Neural crest cell (in vitro differentiated cells): ENCODE measurements around the gene C22orf39. TPM values are rescaled to one million over a fixed set of nuclear protein-coding genes. Genes with fewer than 3 reads are reported as not detected.

Experiments
- DNase-seq: peaks from one replicate; pipeline ENCODE4 v3.0.0; 2021; ENCODE audit warnings: low read depth, mixed read lengths, low spot score
- H3K27ac Mint-ChIP-seq: one replicate; pipeline ENCODE4 v1.8.0; 2021; ENCODE audit warnings: mild to moderate bottlenecking, mixed read lengths; ENCODE audit not compliant: unreplicated experiment
- H3K27me3 Mint-ChIP-seq: 2 replicates; pipeline ENCODE4 v1.8.0; 2021; ENCODE audit warnings: low read depth, mild to moderate bottlenecking, mixed read lengths
- H3K36me3 Mint-ChIP-seq: 2 replicates; pipeline ENCODE4 v1.8.0; 2021; ENCODE audit warnings: low read depth, mild to moderate bottlenecking, mixed read lengths
- H3K4me1 Mint-ChIP-seq: 2 replicates; pipeline ENCODE4 v1.8.0; 2021; ENCODE audit warnings: mixed read lengths
- H3K4me3 Mint-ChIP-seq: one replicate; pipeline ENCODE4 v1.8.0; 2021; ENCODE audit warnings: mild to moderate bottlenecking, mixed read lengths
- H3K9me3 Mint-ChIP-seq: 2 replicates; pipeline ENCODE4 v1.8.0; 2021; ENCODE audit warnings: mixed read lengths
- CTCF ChIP-seq: fragments of 200-600 bp; sonication (generic); conservative IDR thresholded peaks from 2 replicates; pipeline ENCODE4 v1.5.0; 2021; ENCODE audit warnings: antibody characterized with exemption, mild to moderate bottlenecking
- long read RNA-seq: library from polyadenylated mRNA; unstranded; transcript quantifications from one replicate; pipeline ENCODE4 v2.0.0, GENCODE V29; 2020
- total RNA-seq: library from RNA; stranded (reverse); gene quantifications from 2 replicates; pipeline ENCODE4 v1.2.1, GENCODE V29; 2021

Gene C22orf39, protein sequence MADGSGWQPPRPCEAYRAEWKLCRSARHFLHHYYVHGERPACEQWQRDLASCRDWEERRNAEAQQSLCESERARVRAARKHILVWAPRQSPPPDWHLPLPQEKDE
- total RNA-seq = 38.0 and 38.4 TPM in 2 replicates
- long read RNA-seq, transcript C22orf39-202 (3 exons, 3,350 nt) = major isoform, 17 of 26 reads
- long read RNA-seq, partial matches to known transcripts = 0 of 26 reads
- long read RNA-seq, other reads (novel, unspliced or antisense) = 8 of 26 reads

GRCh38 chr22:19447330-19448075 lies at the start of gene C22orf39:
TSS of gene C22orf39 (minus strand) at chr22:19447711. CDS start at chr22:19447688, 23 bp downstream.
- Mint-ChIP-seq H3K27me3 (no peaks in the 10 kb centered on the region), H3K4me3 (peak within 1 kb of the TSS; percentile 93), H3K9me3 (no peaks in the 10 kb centered on the region), H3K4me1 (peaks cover 37% of the 10 kb centered on the region), H3K27ac (peak within 1 kb of the TSS; percentile 96), H3K36me3 (peaks cover 9% of the 10 kb centered on the region)
- TF ChIP-seq CTCF = no peak
- DNase-seq = peak; percentile 81

DNA sequence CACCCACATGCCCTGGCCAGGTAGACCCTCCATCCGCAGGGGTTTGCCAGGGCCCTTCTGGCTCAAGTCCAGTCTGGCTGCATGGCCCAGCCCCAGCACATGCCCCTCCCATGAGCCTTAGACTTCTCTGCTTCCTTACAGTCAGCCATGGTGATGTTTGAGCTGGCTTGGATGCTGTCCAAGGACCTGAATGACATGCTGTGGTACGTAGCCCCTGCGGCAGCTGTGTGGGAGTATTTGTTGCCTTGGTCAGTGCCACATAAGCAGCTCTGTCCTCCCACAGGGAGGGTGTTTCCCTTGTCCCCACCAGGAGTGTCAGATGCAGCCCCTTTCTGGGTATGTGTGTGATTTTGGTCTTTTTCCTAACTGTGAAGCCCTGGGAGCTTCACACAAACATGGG lies 49.7 kb upstream of the C22orf39 start:
- no peak overlapping the region for H3K4me3 Mint-ChIP-seq

GRCh38 chr22:19496324-19496630 lies 48.8 kb upstream of the C22orf39 start:
- Mint-ChIP-seq H3K27me3 (no peaks in the 10 kb centered on the region), H3K27ac (no peak overlapping the region), H3K9me3 (no peaks in the 10 kb centered on the region), H3K4me1 (no peaks in the 10 kb centered on the region), H3K4me3 (no peak overlapping the region), H3K36me3 (peaks cover 4% of the 10 kb centered on the region)
- no peak for DNase-seq
- TF ChIP-seq CTCF = no peak

More for the DNA sequence above, 49.7 kb upstream of the C22orf39 start:
- no peaks in the 10 kb centered on the region for H3K4me1 Mint-ChIP-seq
- no peak overlapping the region for H3K27ac Mint-ChIP-seq
- no peaks in the 10 kb centered on the region for H3K9me3 Mint-ChIP-seq
- no peak for DNase-seq
- TF ChIP-seq CTCF = no peak
- peaks cover 4% of the 10 kb centered on the region for H3K36me3 Mint-ChIP-seq
- no peaks in the 10 kb centered on the region for H3K27me3 Mint-ChIP-seq

DNA sequence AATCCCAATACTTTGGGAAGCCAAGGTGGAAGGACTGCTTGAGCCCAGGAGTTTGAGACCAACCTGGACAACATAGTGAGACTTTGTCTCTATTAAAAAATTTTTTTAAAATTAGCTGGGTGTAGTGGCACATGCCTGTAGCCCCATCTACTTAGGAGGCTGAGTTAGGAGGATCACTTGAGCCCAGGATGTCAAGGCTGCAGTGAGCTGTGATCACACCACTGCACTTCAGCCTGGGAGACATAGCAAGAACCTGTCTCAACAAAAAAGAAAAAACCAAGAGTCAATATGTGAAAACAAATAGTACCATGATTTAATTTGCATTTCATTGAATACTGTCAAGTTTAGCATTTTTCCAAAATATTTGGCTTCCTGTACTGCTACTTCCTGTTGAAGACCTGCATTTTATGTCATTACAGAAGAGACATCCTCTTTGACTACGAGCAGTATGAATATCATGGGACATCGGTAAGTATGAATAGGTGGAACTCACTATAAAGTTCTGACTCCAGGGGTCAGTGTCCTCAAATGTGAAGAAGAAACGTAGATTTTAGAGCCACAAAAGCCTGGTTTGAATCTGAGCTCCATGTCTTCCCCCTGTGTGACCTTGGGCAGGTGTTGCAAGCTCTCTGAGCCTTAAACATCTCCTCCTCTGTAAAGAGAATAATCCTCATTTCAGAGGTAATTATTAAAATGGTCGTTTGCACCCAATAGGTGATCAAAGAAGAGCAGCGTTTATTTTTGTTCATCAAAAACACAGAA lies 48.2 kb upstream of the C22orf39 start:
- Mint-ChIP-seq H3K27ac (no peak overlapping the region), H3K36me3 (peaks cover 3% of the 10 kb centered on the region), H3K4me1 (no peaks in the 10 kb centered on the region), H3K9me3 (no peaks in the 10 kb centered on the region), H3K27me3 (no peaks in the 10 kb centered on the region), H3K4me3 (no peak overlapping the region)
- peak; percentile 34 for TF ChIP-seq CTCF
- no peak for DNase-seq

DNA sequence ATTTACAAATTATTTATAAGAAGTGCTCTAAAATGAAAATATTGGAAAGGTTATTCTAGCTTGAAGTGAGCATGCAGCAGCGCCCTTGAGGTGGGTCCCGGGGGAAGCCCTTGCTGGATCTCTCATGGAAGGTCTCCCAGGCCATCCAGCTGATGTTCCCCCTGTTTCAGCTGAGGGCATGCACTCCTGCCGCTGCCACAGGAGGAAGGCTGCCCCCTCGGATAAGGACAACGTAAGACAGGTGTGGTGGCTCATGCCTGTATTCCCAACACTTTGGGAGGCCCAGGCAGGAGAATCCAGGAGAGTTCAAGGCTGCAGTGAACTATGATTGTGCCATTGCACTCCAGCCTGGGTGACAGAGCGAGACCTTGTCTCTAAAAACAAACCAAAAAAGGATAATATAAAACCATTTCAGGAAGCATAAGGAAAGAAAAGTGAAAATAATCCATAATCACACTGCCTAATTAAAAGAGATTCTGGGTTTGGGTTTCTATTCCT lies 47.2 kb upstream of the C22orf39 start:
- TF ChIP-seq CTCF = no peak
- no peaks in the 10 kb centered on the region for H3K27me3 Mint-ChIP-seq
- no peak overlapping the region for H3K4me3 Mint-ChIP-seq
- H3K36me3 Mint-ChIP-seq = no peaks in the 10 kb centered on the region
- no peak for DNase-seq
- H3K9me3 Mint-ChIP-seq = no peaks in the 10 kb centered on the region
- H3K27ac Mint-ChIP-seq = no peak overlapping the region
- H3K4me1 Mint-ChIP-seq = no peaks in the 10 kb centered on the region
